B cell (primary cell): Measurements from ENCODE around the gene PLEKHM3. TPM values are rescaled to one million over a fixed set of nuclear protein-coding genes. Genes with fewer than 3 reads are reported as not detected.

Experiments used
- ATAC-seq: fragments of 200-7000 bp; cut with Tn5 transposase; one replicate; pipeline ENCODE4 v1.10.0; 2021; ENCODE audit warnings: low read depth, mild to moderate bottlenecking, moderate number of reproducible peaks, moderate library complexity
- CTCF ChIA-PET: fragments of 350-600 bp; sonication (Branson Sonifier 250); formaldehyde crosslinking; loops from one replicate; lab custom pipeline; 2021; ENCODE audit warnings: antibody characterized with exemption, inconsistent platforms; lab: Charles Lee
- POLR2A ChIA-PET: fragments of 350-600 bp; sonication (Branson Sonifier 250); formaldehyde crosslinking; loops from one replicate; lab custom pipeline; 2021; ENCODE audit warnings: antibody characterized with exemption; lab: Charles Lee
- DNase-seq: peaks from one replicate; pipeline ENCODE4 v3.0.0; 2013
- H2AFZ ChIP-seq: 2 replicates; pipeline ENCODE4 v1.6.1; 2012; ENCODE audit warnings: mild to moderate bottlenecking, low read depth, low read length; ENCODE audit not compliant: insufficient read depth, poor library complexity, severe bottlenecking
- H3K27ac ChIP-seq, 2 donors: 1 replicate in 1 of 2; 2 replicates in 1 of 2; pipeline ENCODE4 v1.5.1; 2012 to 2013; ENCODE audit warnings: low read length in 2 of 2, mild to moderate bottlenecking in 2 of 2, moderate library complexity in 1 of 2
- H3K27me3 ChIP-seq, 4 experiments: fragments of 200-600 bp in 1 of 4; sonication (generic) in 1 of 4; replicated peaks in 1 of 4; 1 replicate in 2 of 4; 2 replicates in 2 of 4; pipeline versions ENCODE4 v1.6.1 to v1.7.0; 2013 to 2016; ENCODE audit warnings: low read length in 3 of 4, mild to moderate bottlenecking in 2 of 4, mixed read lengths in 1 of 4, moderate library complexity in 1 of 4; ENCODE audit not compliant: insufficient read depth in 4 of 4, control insufficient read depth in 3 of 4; ENCODE audit errors: control extremely low read depth in 1 of 4
- H3K36me3 ChIP-seq, 2 experiments: replicated peaks in 1 of 2; 1 replicate in 1 of 2; 2 replicates in 1 of 2; pipeline versions ENCODE4 v1.6.1 to v1.7.1; 2013; ENCODE audit warnings: low read length in 1 of 2; ENCODE audit not compliant: insufficient read depth in 2 of 2, control insufficient read depth in 1 of 2; ENCODE audit errors: control extremely low read depth in 1 of 2, extremely low read depth in 1 of 2
- H3K4me1 ChIP-seq, 2 donors: fragments of 200-600 bp in 1 of 2; sonication (generic) in 1 of 2; 1 replicate in 1 of 2; 2 replicates in 1 of 2; pipeline versions ENCODE4 v1.5.1 to v1.6.1; 2013 to 2017; ENCODE audit warnings: low read length in 2 of 2; ENCODE audit not compliant: control insufficient read depth in 2 of 2, insufficient read depth in 2 of 2
- H3K4me2 ChIP-seq: replicated peaks from 2 replicates; pipeline ENCODE3; 2012; ENCODE audit warnings: mild to moderate bottlenecking, low read depth, low read length; ENCODE audit not compliant: poor library complexity, severe bottlenecking
- H3K4me3 ChIP-seq, 5 experiments: fragments of 200-600 bp in 1 of 5; sonication (generic) in 1 of 5; 1 replicate in 3 of 5; 2 replicates in 2 of 5; pipeline versions ENCODE4 v1.5.1 to v1.7.0; 2011 to 2016; ENCODE audit warnings: low read length in 4 of 5, mild to moderate bottlenecking in 4 of 5, low read depth in 2 of 5, control low read depth in 1 of 5, moderate library complexity in 1 of 5; ENCODE audit not compliant: insufficient read depth in 1 of 5; ENCODE audit errors: control extremely low read depth in 1 of 5, extremely low read depth in 1 of 5
- H3K79me2 ChIP-seq: fragments of 200-600 bp; sonication (generic); one replicate; pipeline ENCODE4 v1.6.0; 2016; ENCODE audit warnings: low read length; ENCODE audit not compliant: control insufficient read depth, insufficient read depth
- H3K9ac ChIP-seq: fragments of 200-600 bp; sonication (generic); 2 replicates; pipeline ENCODE4 v1.6.1; 2017; ENCODE audit warnings: mild to moderate bottlenecking, low read length, moderate library complexity
- H3K9me3 ChIP-seq, 3 donors: one replicate each; pipeline versions ENCODE4 v1.6.1 to v1.7.1; 2013; ENCODE audit warnings: low read length in 2 of 3; ENCODE audit not compliant: control insufficient read depth in 2 of 3, insufficient read depth in 1 of 3; ENCODE audit errors: control extremely low read depth in 1 of 3
- H4K20me1 ChIP-seq: 2 replicates; pipeline ENCODE4 v1.6.0; 2012; ENCODE audit warnings: mild to moderate bottlenecking, low read length; ENCODE audit not compliant: insufficient read depth, control insufficient read depth, poor library complexity, severe bottlenecking
- H3K27ac Mint-ChIP-seq: one replicate; pipeline ENCODE4 v1.8.0; 2021; ENCODE audit warnings: mixed read lengths
- H3K27me3 Mint-ChIP-seq: one replicate; pipeline ENCODE4 v1.8.0; 2021; ENCODE audit warnings: mixed read lengths
- H3K4me1 Mint-ChIP-seq: one replicate; pipeline ENCODE4 v1.8.0; 2021; ENCODE audit warnings: mixed read lengths
- H3K4me3 Mint-ChIP-seq: one replicate; pipeline ENCODE4 v1.8.0; 2021; ENCODE audit warnings: mixed read lengths
- H3K9me3 Mint-ChIP-seq: one replicate; pipeline ENCODE4 v1.8.0; 2022; ENCODE audit warnings: mixed read lengths; ENCODE audit not compliant: insufficient read depth
- CTCF ChIP-seq: fragments of 200-600 bp; IDR thresholded peaks from one replicate; pipeline ENCODE4 v1.8.0; 2022; ENCODE audit warnings: antibody characterized with exemption, mild to moderate bottlenecking
- EZH2 ChIP-seq: IDR thresholded peaks from 2 replicates; pipeline ENCODE4 v1.6.1; 2012; ENCODE audit warnings: borderline replicate concordance, low read depth, mild to moderate bottlenecking, moderate library complexity, low read length; ENCODE audit not compliant: insufficient read depth, poor library complexity, severe bottlenecking
- WGBS: methylation state at CpG from one replicate; pipeline ENCODE4 v1.1.5; 2013; ENCODE audit warnings: missing lambda C conversion rate; ENCODE audit not compliant: insufficient coverage; 5-methylcytosine and 5-hydroxymethylcytosine counted together
- intact Hi-C: fragments of 100-400 bp; cut with micrococcal nuclease; formaldehyde crosslinking; loops from one replicate; pipeline ENCODE4 v1.10.0; 2022
- polyA plus RNA-seq: library from polyadenylated mRNA; depleted of rRNA; stranded (reverse); fragments of >200 nt; gene quantifications from 2 replicates; pipeline ENCODE4 v1.2.3, GENCODE V29; 2012
- total RNA-seq, 2 donors: library from RNA; stranded (reverse); fragments of 120-200 nt in 1 of 2; gene quantifications; 1 replicate in 1 of 2; 2 replicates in 1 of 2; pipeline versions ENCODE4 v1.2.3 to v1.2.4, GENCODE V29; 2013 to 2022

The PLEKHM3 gene
- total and polyA plus RNA-seq, 2 donors (not counting 1 experiment from before 2014, with no cell fraction given), result 4.0 to 17.7 TPM

- Histone ChIP-seq H3K36me3 (no peaks in the 10 kb centered on the region), H3K9me3 (no peaks in the 10 kb centered on the region), H3K4me1 (no peaks in the 10 kb centered on the region), H3K27me3 (no peaks in the 10 kb centered on the region), H2AFZ (no peak overlapping the region), H4K20me1 (peaks cover 4% of the 10 kb centered on the region), H3K4me2 (no peak overlapping the region), H3K4me3 (no peak overlapping the region), H3K79me2 (peaks cover 12% of the 10 kb centered on the region), H3K27ac (no peak overlapping the region), H3K9ac (no peak overlapping the region)
- DNase-seq (no peak), ATAC-seq (no peak)
- Mint-ChIP-seq H3K27ac (no peak overlapping the region), H3K4me1 (peaks cover 13% of the 10 kb centered on the region), H3K9me3 (no peaks in the 10 kb centered on the region), H3K4me3 (no peak overlapping the region), H3K27me3 (no peaks in the 10 kb centered on the region)
- intact Hi-C loops, result no loop called here
- WGBS, result 100% methylated on average over 5 of the region's 9 CpGs
- POLR2A ChIA-PET, result no interaction called here
- CTCF ChIA-PET, result interaction anchor here (0.7 kb wide), 1 partner anchor 557 kb away, joined by 3 read pairs; no protein-coding TSS in a partner anchor
- TF ChIP-seq CTCF (no peak), EZH2 (no peak)
Observed at GRCh38 chr2:208013285-208014178, 11.8 kb downstream of the PLEKHM3 start.

GRCh38 chr2:208012449-208012848 lies 12.9 kb downstream of the PLEKHM3 start:
- H3K36me3 ChIP-seq, result no peaks in the 10 kb centered on the region
- no peaks in the 10 kb centered on the region for H3K9me3 ChIP-seq
- H3K9me3 Mint-ChIP-seq, result no peaks in the 10 kb centered on the region
- CTCF ChIA-PET, result no interaction called here
- H3K4me1 Mint-ChIP-seq, result peaks cover 7% of the 10 kb centered on the region
- DNase-seq, result no peak
- peaks cover 7% of the 10 kb centered on the region for H4K20me1 ChIP-seq
- no peak overlapping the region for H3K4me3 Mint-ChIP-seq
- TF ChIP-seq EZH2 (no peak), CTCF (no peak)
- no peak overlapping the region for H3K4me3 ChIP-seq
- no peak overlapping the region for H3K9ac ChIP-seq
- no peak overlapping the region for H3K27ac Mint-ChIP-seq
- no peak overlapping the region for H2AFZ ChIP-seq
- H3K27ac ChIP-seq, result no peak overlapping the region
- no peaks in the 10 kb centered on the region for H3K27me3 Mint-ChIP-seq
- no peaks in the 10 kb centered on the region for H3K27me3 ChIP-seq
- no peak for ATAC-seq
- peaks cover 10% of the 10 kb centered on the region for H3K79me2 ChIP-seq
- H3K4me2 ChIP-seq, result no peak overlapping the region
- no peaks in the 10 kb centered on the region for H3K4me1 ChIP-seq
- intact Hi-C loops, result no loop called here
- POLR2A ChIA-PET, result no interaction called here
